CD14-positive monocyte (primary cell): Measurements from ENCODE around the gene LRRC61. TPM values are rescaled to one million over a fixed set of nuclear protein-coding genes. Genes with fewer than 3 reads are reported as not detected.

Experiments
- DNase-seq, 3 donors: peaks; one replicate each; pipeline ENCODE4 v3.0.0-alpha.2; 2011 to 2022
- H2AFZ ChIP-seq: 2 replicates; pipeline ENCODE4 v1.6.0; 2012; ENCODE audit warnings: mild to moderate bottlenecking, low read depth, low read length, inconsistent platforms; ENCODE audit not compliant: insufficient read depth, poor library complexity, severe bottlenecking
- H3K27ac ChIP-seq, 2 donors: 1 replicate in 1 of 2; 2 replicates in 1 of 2; pipeline ENCODE4 v1.5.1; 2012 to 2013; ENCODE audit warnings: low read length in 2 of 2, control low read depth in 1 of 2, inconsistent platforms in 1 of 2, low read depth in 1 of 2, mild to moderate bottlenecking in 1 of 2
- H3K27me3 ChIP-seq, 2 donors: one replicate each; pipeline versions ENCODE4 v1.6.0 to v1.6.1; 2011 to 2013; ENCODE audit warnings: low read length in 2 of 2; ENCODE audit not compliant: control insufficient read depth in 2 of 2, insufficient read depth in 2 of 2
- H3K36me3 ChIP-seq, 2 donors: replicated peaks in 1 of 2; 1 replicate in 1 of 2; 2 replicates in 1 of 2; pipeline versions ENCODE4 v1.5.1 to v1.6.1; 2012 to 2013; ENCODE audit warnings: low read length in 2 of 2, control low read depth in 1 of 2, inconsistent platforms in 1 of 2, mild to moderate bottlenecking in 1 of 2; ENCODE audit not compliant: insufficient read depth in 2 of 2, control insufficient read depth in 1 of 2
- H3K4me1 ChIP-seq, 2 donors: 1 replicate in 1 of 2; 2 replicates in 1 of 2; pipeline versions ENCODE4 v1.5.1 to v1.6.1; 2012 to 2013; ENCODE audit warnings: low read length in 2 of 2, control low read depth in 1 of 2, inconsistent platforms in 1 of 2, mild to moderate bottlenecking in 1 of 2, moderate library complexity in 1 of 2; ENCODE audit not compliant: insufficient read depth in 2 of 2, control insufficient read depth in 1 of 2
- H3K4me2 ChIP-seq: replicated peaks from 2 replicates; pipeline ENCODE3; 2012; ENCODE audit warnings: low read length, moderate library complexity, mild to moderate bottlenecking; ENCODE audit not compliant: poor library complexity, severe bottlenecking; ENCODE audit errors: extremely low read depth
- H3K4me3 ChIP-seq, 3 experiments: fragments of 200-600 bp in 1 of 3; sonication (generic) in 1 of 3; replicated peaks in 1 of 3; 1 replicate in 2 of 3; 2 replicates in 1 of 3; pipeline ENCODE4 v1.5.1; 2011 to 2013; ENCODE audit warnings: low read length in 3 of 3, mild to moderate bottlenecking in 3 of 3, control low read depth in 2 of 3, low read depth in 2 of 3, inconsistent platforms in 1 of 3, moderate library complexity in 1 of 3
- H3K79me2 ChIP-seq: 2 replicates; pipeline ENCODE4 v1.6.0; 2012; ENCODE audit warnings: mild to moderate bottlenecking, control low read depth, inconsistent platforms, low read length, moderate library complexity; ENCODE audit not compliant: insufficient read depth
- H3K9ac ChIP-seq: 2 replicates; pipeline ENCODE4 v1.6.0; 2017; ENCODE audit warnings: low read length, mild to moderate bottlenecking; ENCODE audit not compliant: insufficient read depth, poor library complexity, severe bottlenecking
- H3K9me3 ChIP-seq, 2 donors: replicated peaks in 1 of 2; 1 replicate in 1 of 2; 2 replicates in 1 of 2; pipeline versions ENCODE4 v1.5.1 to v1.6.1; 2012 to 2013; ENCODE audit warnings: low read length in 2 of 2, control low read depth in 1 of 2; ENCODE audit not compliant: control insufficient read depth in 1 of 2, insufficient read depth in 1 of 2
- H4K20me1 ChIP-seq: 2 replicates; pipeline ENCODE4 v1.6.0; 2012; ENCODE audit warnings: mild to moderate bottlenecking, low read length, control low read depth, moderate library complexity; ENCODE audit not compliant: insufficient read depth
- H3K27ac Mint-ChIP-seq, 7 donors: one replicate each; pipeline ENCODE4 v1.8.0; 2020; ENCODE audit warnings: mild to moderate bottlenecking in 7 of 7, mixed read lengths in 7 of 7, moderate library complexity in 6 of 7, inconsistent platforms in 2 of 7
- H3K27me3 Mint-ChIP-seq, 3 donors: one replicate each; pipeline ENCODE4 v1.8.0; 2021 to 2022; ENCODE audit warnings: low read depth in 3 of 3, mild to moderate bottlenecking in 3 of 3, mixed read lengths in 3 of 3, moderate library complexity in 3 of 3, inconsistent platforms in 1 of 3
- H3K36me3 Mint-ChIP-seq, 2 donors: one replicate each; pipeline ENCODE4 v1.8.0; 2020; ENCODE audit warnings: mixed read lengths in 2 of 2, inconsistent platforms in 1 of 2, mild to moderate bottlenecking in 1 of 2
- H3K4me1 Mint-ChIP-seq: one replicate; pipeline ENCODE4 v1.8.0; 2020; ENCODE audit warnings: mild to moderate bottlenecking, mixed read lengths
- H3K4me3 Mint-ChIP-seq, 2 donors: one replicate each; pipeline ENCODE4 v1.8.0; 2020; ENCODE audit warnings: mild to moderate bottlenecking in 2 of 2, mixed read lengths in 2 of 2, moderate library complexity in 1 of 2
- H3K9me3 Mint-ChIP-seq, 7 donors: one replicate each; pipeline ENCODE4 v1.8.0; 2020 to 2022; ENCODE audit warnings: mixed read lengths in 7 of 7, mild to moderate bottlenecking in 6 of 7, moderate library complexity in 6 of 7, inconsistent platforms in 2 of 7
- WGBS: methylation state at CpG from one replicate; pipeline ENCODE4 v1.1.5; 2013; ENCODE audit warnings: missing lambda C conversion rate; ENCODE audit not compliant: insufficient coverage; 5-methylcytosine and 5-hydroxymethylcytosine counted together
- intact Hi-C, 2 donors: fragments of 100-400 bp; cut with micrococcal nuclease; formaldehyde crosslinking; loops; one replicate each; pipeline versions ENCODE4 v1.15.0 to v1.15.1; 2023
- polyA plus RNA-seq, 3 donors: library from polyadenylated mRNA; depleted of rRNA in 1 of 3; unstranded in 2 of 3; stranded (reverse) in 1 of 3; fragments of 300-500 nt in 2 of 3; fragments of >200 nt in 1 of 3; fragmentation: Illumina TruSeq in 2 of 3; gene quantifications; 1 replicate in 2 of 3; 2 replicates in 1 of 3; pipeline ENCODE4 v1.2.3, GENCODE V29; 2012 to 2021
- TF ChIP-seq, protein P1 (sequence below): fragments of 200-600 bp; IDR thresholded peaks from one replicate; pipeline ENCODE4 v1.8.0; 2022; ENCODE audit warnings: antibody characterized with exemption, mild to moderate bottlenecking

LRRC61 gene
- polyA plus RNA-seq, 3 donors = 1.4 to 8.6 (median 5.7) TPM

DNA sequence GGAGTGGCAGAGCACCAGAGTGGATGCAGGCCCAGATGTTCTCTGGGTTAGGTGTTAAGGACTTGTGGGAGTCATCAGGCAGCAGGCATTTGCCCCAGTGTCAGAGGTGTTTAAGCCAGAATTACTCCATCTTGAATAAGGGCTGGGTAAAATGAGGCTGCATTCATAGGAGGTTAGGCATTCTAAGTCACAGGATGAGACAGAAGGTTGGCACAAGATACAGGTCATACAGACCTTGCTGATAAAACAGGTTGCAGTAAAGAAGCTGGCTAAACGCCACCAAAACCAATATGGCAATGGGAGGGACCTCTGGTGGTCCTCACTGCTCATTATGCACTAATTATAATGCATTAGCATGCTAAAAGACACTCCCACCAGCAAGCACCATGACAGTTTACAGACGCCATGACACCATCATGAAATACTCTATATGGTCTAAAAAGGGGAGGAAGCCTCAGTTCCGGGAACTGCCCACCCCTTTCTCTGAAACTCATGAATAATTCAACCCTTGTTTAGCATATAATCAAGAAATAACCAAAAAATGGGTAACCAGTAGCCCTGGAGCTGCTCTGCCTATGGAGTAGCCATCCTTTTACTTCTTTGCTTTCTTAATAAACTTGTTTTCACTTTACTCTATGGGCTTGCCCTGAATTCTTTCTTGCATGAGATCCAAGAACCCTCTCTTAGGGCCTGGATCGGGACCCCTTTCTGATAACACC lies 882 bp upstream of the LRRC61 start:
- Histone ChIP-seq H3K36me3 (peaks cover 0 to 3% of the 10 kb centered on the region in 2 donors), H3K9ac (peak overlapping the region; percentile 83), H2AFZ (peak overlapping the region; percentile 96), H3K4me3 (peak overlapping the region; percentile 56 to 90 (median 77)), H3K79me2 (peaks cover 12% of the 10 kb centered on the region), H4K20me1 (no peaks in the 10 kb centered on the region), H3K27ac (peak overlapping the region in 1 of 2 donors; percentile 76), H3K9me3 (no peaks in the 10 kb centered on the region), H3K4me2 (peak overlapping the region; percentile 94), H3K27me3 (no peaks in the 10 kb centered on the region), H3K4me1 (peaks cover 33 to 37% of the 10 kb centered on the region in 2 donors)
- WGBS = 28% methylated on average over 3 of the region's 4 CpGs
- DNase-seq = no peak
- Mint-ChIP-seq H3K27me3 (peaks cover 0 to 2% (median 0%) of the 10 kb centered on the region in 3 donors), H3K4me1 (peaks cover 43% of the 10 kb centered on the region), H3K4me3 (peak overlapping the region; percentile 91 to 94), H3K36me3 (peaks cover 8 to 16% of the 10 kb centered on the region in 2 donors), H3K27ac (peak overlapping the region in 6 of 7 donors; percentile 35 to 80 (median 60)), H3K9me3 (no peaks in the 10 kb centered on the region)
- TF ChIP-seq, protein P1, sequence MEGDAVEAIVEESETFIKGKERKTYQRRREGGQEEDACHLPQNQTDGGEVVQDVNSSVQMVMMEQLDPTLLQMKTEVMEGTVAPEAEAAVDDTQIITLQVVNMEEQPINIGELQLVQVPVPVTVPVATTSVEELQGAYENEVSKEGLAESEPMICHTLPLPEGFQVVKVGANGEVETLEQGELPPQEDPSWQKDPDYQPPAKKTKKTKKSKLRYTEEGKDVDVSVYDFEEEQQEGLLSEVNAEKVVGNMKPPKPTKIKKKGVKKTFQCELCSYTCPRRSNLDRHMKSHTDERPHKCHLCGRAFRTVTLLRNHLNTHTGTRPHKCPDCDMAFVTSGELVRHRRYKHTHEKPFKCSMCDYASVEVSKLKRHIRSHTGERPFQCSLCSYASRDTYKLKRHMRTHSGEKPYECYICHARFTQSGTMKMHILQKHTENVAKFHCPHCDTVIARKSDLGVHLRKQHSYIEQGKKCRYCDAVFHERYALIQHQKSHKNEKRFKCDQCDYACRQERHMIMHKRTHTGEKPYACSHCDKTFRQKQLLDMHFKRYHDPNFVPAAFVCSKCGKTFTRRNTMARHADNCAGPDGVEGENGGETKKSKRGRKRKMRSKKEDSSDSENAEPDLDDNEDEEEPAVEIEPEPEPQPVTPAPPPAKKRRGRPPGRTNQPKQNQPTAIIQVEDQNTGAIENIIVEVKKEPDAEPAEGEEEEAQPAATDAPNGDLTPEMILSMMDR = no peak
- intact Hi-C loops = no loop called here

DNA sequence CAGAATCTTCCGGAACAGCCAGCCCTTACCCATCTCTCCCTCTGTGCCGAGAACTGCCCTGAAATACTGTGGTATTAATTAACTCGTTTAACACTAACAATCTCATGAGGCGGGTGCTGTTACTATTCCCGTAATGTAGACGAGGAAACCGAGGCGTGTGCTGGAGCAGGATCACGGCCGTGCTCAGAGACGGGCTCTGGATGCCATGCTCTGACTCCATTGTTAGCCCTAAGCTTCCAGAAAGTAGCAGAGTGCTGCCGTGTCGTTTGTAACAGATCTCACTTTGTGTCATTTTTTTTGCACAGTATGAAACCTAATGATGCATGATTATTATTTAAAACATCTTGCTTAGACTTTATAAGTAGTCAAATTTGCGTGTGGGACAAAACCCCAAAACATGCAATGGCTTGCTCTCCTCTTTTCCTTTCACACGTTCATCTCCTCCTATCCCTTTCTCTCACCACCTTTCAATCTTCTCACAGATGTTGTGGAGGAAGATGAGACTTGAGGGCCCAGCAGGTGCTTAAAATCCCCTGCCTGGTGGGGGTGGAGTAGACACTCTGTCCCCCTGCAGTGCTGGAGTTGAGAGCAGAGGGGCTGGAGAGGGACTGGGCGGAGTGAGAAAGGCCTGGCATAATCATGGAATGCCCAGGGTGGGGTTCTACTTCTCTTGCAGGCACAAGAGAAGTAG lies 672 bp downstream of the LRRC61 start:
- peak overlapping the region; percentile 76 to 81 for H3K27ac ChIP-seq
- peaks cover 33 to 37% of the 10 kb centered on the region in 2 donors for H3K4me1 ChIP-seq
- H3K36me3 Mint-ChIP-seq = peaks cover 20 to 31% of the 10 kb centered on the region in 2 donors
- DNase-seq = peak in 1 of 3 donors; percentile 11
- H3K4me3 Mint-ChIP-seq = peak overlapping the region; percentile 94 to 98
- no peaks in the 10 kb centered on the region for H3K9me3 ChIP-seq
- TF ChIP-seq, protein P1 = no peak
- intact Hi-C loops = no loop called here
- peak overlapping the region in 5 of 7 donors; percentile 59 to 95 (median 82) for H3K27ac Mint-ChIP-seq
- H3K4me1 Mint-ChIP-seq = peaks cover 43% of the 10 kb centered on the region
- H3K36me3 ChIP-seq = peaks cover 10 to 18% of the 10 kb centered on the region in 2 donors
- H3K4me3 ChIP-seq = peak overlapping the region; percentile 56 to 90 (median 77)
- no peaks in the 10 kb centered on the region for H3K9me3 Mint-ChIP-seq
- peak overlapping the region; percentile 83 for H3K9ac ChIP-seq
- no peaks in the 10 kb centered on the region for H3K27me3 ChIP-seq
- H2AFZ ChIP-seq = peak overlapping the region; percentile 96
- peaks cover 12% of the 10 kb centered on the region for H3K79me2 ChIP-seq
- WGBS = 11% methylated on average over 12 of the region's 16 CpGs
- peaks cover 0 to 2% (median 0%) of the 10 kb centered on the region in 3 donors for H3K27me3 Mint-ChIP-seq
- peak overlapping the region; percentile 94 for H3K4me2 ChIP-seq
- H4K20me1 ChIP-seq = no peaks in the 10 kb centered on the region
